MM.1S (cell line): ENCODE results near the gene CENPH.

Experiments
- EZH2phosphoT487 ChIP-seq: fragments of 300-600 bp; sonication (generic); IDR thresholded peaks from 2 replicates; pipeline ENCODE4 v1.6.1; 2018; ENCODE audit warnings: antibody characterized with exemption, low read length
- TF ChIP-seq, protein P1 (sequence below): fragments of 300-600 bp; sonication (generic); IDR thresholded peaks from 2 replicates; pipeline ENCODE4 v1.5.1; 2016; ENCODE audit warnings: antibody characterized with exemption, low read length, mixed read lengths

DNA sequence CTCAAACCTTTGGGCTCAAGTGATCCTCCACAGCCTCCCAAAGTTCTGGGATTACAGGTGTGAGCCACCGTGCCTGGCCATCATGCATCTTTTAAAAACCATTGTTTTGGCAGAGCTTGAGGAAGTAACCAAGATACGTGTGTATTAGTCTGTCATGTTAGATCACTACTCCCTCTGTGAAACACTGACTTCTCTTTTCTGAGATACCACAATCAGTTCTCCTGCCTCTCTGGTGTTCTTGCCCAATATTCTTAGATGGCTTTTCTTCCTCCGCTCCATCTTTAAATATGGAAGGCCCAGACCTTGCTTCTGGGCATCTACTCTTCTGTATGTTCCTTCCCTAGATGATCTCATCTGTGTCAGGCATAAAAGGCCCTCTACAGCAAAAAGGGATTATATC, 36.7 kb upstream of the CENPH start:
- no peak for TF ChIP-seq EZH2phosphoT487
- TF ChIP-seq, protein P1, sequence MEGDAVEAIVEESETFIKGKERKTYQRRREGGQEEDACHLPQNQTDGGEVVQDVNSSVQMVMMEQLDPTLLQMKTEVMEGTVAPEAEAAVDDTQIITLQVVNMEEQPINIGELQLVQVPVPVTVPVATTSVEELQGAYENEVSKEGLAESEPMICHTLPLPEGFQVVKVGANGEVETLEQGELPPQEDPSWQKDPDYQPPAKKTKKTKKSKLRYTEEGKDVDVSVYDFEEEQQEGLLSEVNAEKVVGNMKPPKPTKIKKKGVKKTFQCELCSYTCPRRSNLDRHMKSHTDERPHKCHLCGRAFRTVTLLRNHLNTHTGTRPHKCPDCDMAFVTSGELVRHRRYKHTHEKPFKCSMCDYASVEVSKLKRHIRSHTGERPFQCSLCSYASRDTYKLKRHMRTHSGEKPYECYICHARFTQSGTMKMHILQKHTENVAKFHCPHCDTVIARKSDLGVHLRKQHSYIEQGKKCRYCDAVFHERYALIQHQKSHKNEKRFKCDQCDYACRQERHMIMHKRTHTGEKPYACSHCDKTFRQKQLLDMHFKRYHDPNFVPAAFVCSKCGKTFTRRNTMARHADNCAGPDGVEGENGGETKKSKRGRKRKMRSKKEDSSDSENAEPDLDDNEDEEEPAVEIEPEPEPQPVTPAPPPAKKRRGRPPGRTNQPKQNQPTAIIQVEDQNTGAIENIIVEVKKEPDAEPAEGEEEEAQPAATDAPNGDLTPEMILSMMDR = no peak
